ENCODE data around the gene ZMYND11. TPM values are rescaled to one million over a fixed set of nuclear protein-coding genes. Genes with fewer than 3 reads are reported as not detected.

Gene ZMYND11
- total and polyA plus RNA-seq, 2 of the 8 experiments (the other 6 are each of a cell fraction or from before 2014, with no cell fraction given) = 7.5 to 26.6 TPM

GRCh38 chr10:184174-184573 is 48.9 kb downstream of the ZMYND11 start (continued):
- no peak for TF ChIP-seq CBX5 (IDR thresholded peaks at IDR 0.05; ENCODE audit: low read depth, low read length)
